Endothelial cell of umbilical vein (primary cell): ENCODE data around the gene MYBBP1A. TPM values are rescaled to one million over a fixed set of nuclear protein-coding genes. Genes with fewer than 3 reads are reported as not detected.

ENCODE experiments used
- BruUV-seq: library from RNA; stranded (reverse); fragments of 400-500 nt; replicated peaks from 2 replicates; lab custom pipeline; 2021; lab: Mats Ljungman, UMichigan
- CTCF ChIA-PET: fragments of 300-600, 350-600 bp; sonication (Branson Sonifier 250); formaldehyde crosslinking; loops from one replicate; lab custom pipeline; 2021; ENCODE audit warnings: antibody characterized with exemption, inconsistent platforms; lab: Charles Lee
- POLR2A ChIA-PET: fragments of 300-600, 350-600 bp; sonication (Branson Sonifier 250); formaldehyde crosslinking; loops from one replicate; lab custom pipeline; 2021; ENCODE audit warnings: antibody characterized with exemption, inconsistent platforms; lab: Charles Lee
- DNase-seq: peaks from one replicate; pipeline ENCODE4 v3.0.0-alpha.2; 2011; ENCODE audit warnings: low read depth, low spot score
- FAIRE-seq: peaks from 2 replicates; lab custom pipeline; 2011; peaks lifted over from hg19 to GRCh38; lab: Jason Lieb, UNC
- H2AFZ ChIP-seq: 2 replicates; pipeline ENCODE4 v1.6.0; 2012; ENCODE audit warnings: low read depth, low read length, control low read depth, inconsistent platforms
- H3K27ac ChIP-seq: 2 replicates; pipeline ENCODE4 v1.5.1; 2011; ENCODE audit warnings: low read depth, mild to moderate bottlenecking, control low read depth, low read length, moderate library complexity; ENCODE audit not compliant: insufficient read depth
- H3K27me3 ChIP-seq, 2 experiments: 2 replicates each; pipeline versions ENCODE4 v1.6.0 to v1.6.1; 2011; ENCODE audit warnings: low read length in 2 of 2, mixed read lengths in 1 of 2; ENCODE audit not compliant: control insufficient read depth in 2 of 2, insufficient read depth in 2 of 2
- H3K36me3 ChIP-seq, 2 experiments: 2 replicates in 1 of 2; 3 replicates in 1 of 2; pipeline ENCODE4 v1.5.1; 2011; ENCODE audit warnings: low read length in 2 of 2, mild to moderate bottlenecking in 1 of 2, moderate library complexity in 1 of 2; ENCODE audit not compliant: control insufficient read depth in 2 of 2, insufficient read depth in 2 of 2; ENCODE audit errors: extremely low read depth in 1 of 2
- H3K4me1 ChIP-seq: 3 replicates; pipeline ENCODE4 v1.5.1; 2011; ENCODE audit warnings: mild to moderate bottlenecking, low read length; ENCODE audit not compliant: control insufficient read depth, insufficient read depth; ENCODE audit errors: extremely low read depth
- H3K4me2 ChIP-seq: 2 replicates; pipeline ENCODE4 v1.6.1; 2011; ENCODE audit warnings: low read length, control low read depth, mixed read lengths; ENCODE audit not compliant: insufficient read depth
- H3K4me3 ChIP-seq, 3 experiments: fragments of 200-600 bp in 1 of 3; sonication (generic), shearing (Covaris generic) in 1 of 3; replicated peaks in 1 of 3; 2 replicates each; pipeline ENCODE4 v1.5.1; 2011 to 2016; ENCODE audit warnings: control low read depth in 3 of 3, low read length in 3 of 3, mild to moderate bottlenecking in 2 of 3, inconsistent platforms in 1 of 3, low read depth in 1 of 3, moderate library complexity in 1 of 3; ENCODE audit not compliant: insufficient read depth in 1 of 3
- H3K79me2 ChIP-seq: 2 replicates; pipeline ENCODE4 v1.6.0; 2012; ENCODE audit warnings: low read length, inconsistent platforms; ENCODE audit not compliant: control insufficient read depth, insufficient read depth
- H3K9ac ChIP-seq: replicated peaks from 2 replicates; pipeline ENCODE3; 2011; ENCODE audit warnings: low read length, control low read depth; ENCODE audit not compliant: insufficient read depth; ENCODE audit errors: extremely low read depth
- H3K9me1 ChIP-seq: replicated peaks from 3 replicates; pipeline ENCODE4 v1.6.0; 2011; ENCODE audit warnings: mild to moderate bottlenecking, low read length; ENCODE audit not compliant: control insufficient read depth, insufficient read depth; ENCODE audit errors: extremely low read depth
- H3K9me3 ChIP-seq: replicated peaks from 2 replicates; pipeline ENCODE4 v1.5.1; 2012; ENCODE audit warnings: low read length, inconsistent platforms; ENCODE audit not compliant: control insufficient read depth, insufficient read depth
- H4K20me1 ChIP-seq: replicated peaks from 2 replicates; pipeline ENCODE3; 2011; ENCODE audit warnings: mild to moderate bottlenecking, low read length; ENCODE audit not compliant: control insufficient read depth, insufficient read depth; ENCODE audit errors: extremely low read depth
- EZH2 ChIP-seq: IDR thresholded peaks from 2 replicates; pipeline ENCODE4 v1.6.1; 2012; ENCODE audit warnings: borderline replicate concordance, low read depth, mild to moderate bottlenecking, moderate library complexity, low read length, inconsistent platforms; ENCODE audit not compliant: severe bottlenecking
- FOS ChIP-seq: IDR thresholded peaks from 2 replicates; pipeline ENCODE4 v1.6.1; 2011; ENCODE audit warnings: mild to moderate bottlenecking, low read length, moderate library complexity, borderline replicate concordance; ENCODE audit not compliant: insufficient read depth
- GATA2 ChIP-seq: IDR thresholded peaks from 2 replicates; pipeline ENCODE4 v1.7.0; 2011; ENCODE audit warnings: low read depth, mild to moderate bottlenecking, moderate library complexity, mixed read lengths, low read length; ENCODE audit not compliant: insufficient read length, insufficient read depth
- JUN ChIP-seq: IDR thresholded peaks from 2 replicates; pipeline ENCODE4 v1.6.1; 2011; ENCODE audit warnings: borderline replicate concordance, low read depth; ENCODE audit not compliant: insufficient read length, insufficient read depth
- POLR2AphosphoS5 ChIP-seq: IDR thresholded peaks from 2 replicates; pipeline ENCODE4 v1.6.1; 2012; ENCODE audit warnings: low read depth, mild to moderate bottlenecking, control low read depth, low read length, moderate library complexity; ENCODE audit not compliant: insufficient read depth
- dilution Hi-C: fragments of 300-500 bp; cut with MboI; formaldehyde crosslinking; loops from one replicate; pipeline ENCODE4 v1.15.0; 2019; ENCODE audit warnings: low sequenced_read_pairs; ENCODE audit not compliant: extremely low pct_ligation_motif_present
- intact Hi-C: fragments of 100-400 bp; cut with micrococcal nuclease; formaldehyde crosslinking; loops from one replicate; pipeline ENCODE4 v1.10.0; 2022
- polyA plus RNA-seq, 4 experiments: library from polyadenylated mRNA; depleted of rRNA in 3 of 4; stranded (reverse) in 3 of 4; unstranded in 1 of 4; fragments of >200 nt; gene quantifications; 2 replicates each; pipeline versions ENCODE4 v1.2.1 to v1.2.3, GENCODE V29; 2011 to 2012; ENCODE audit warnings: missing spikeins in 1 of 4
- total RNA-seq: library from RNA; stranded (reverse); gene quantifications from 2 replicates; pipeline ENCODE4 v1.2.3, GENCODE V29; 2021
- TF ChIP-seq, protein P1 (sequence below): IDR thresholded peaks from 2 replicates; pipeline ENCODE4 v1.6.1; 2011; ENCODE audit not compliant: insufficient read depth, insufficient read length
- TF ChIP-seq, protein P2 (sequence below), 2 donors: IDR thresholded peaks; 1 replicate in 1 of 2; 2 replicates in 1 of 2; pipeline ENCODE4 v1.5.1; 2011; ENCODE audit warnings: low read length in 2 of 2, mild to moderate bottlenecking in 2 of 2, moderate library complexity in 2 of 2, control low read depth in 1 of 2, inconsistent platforms in 1 of 2, low read depth in 1 of 2; ENCODE audit not compliant: insufficient read depth in 1 of 2; ENCODE audit errors: extremely low read depth in 1 of 2

The MYBBP1A gene
- total and polyA plus RNA-seq, 2 donors (not counting 3 experiments of a cell fraction or from before 2014, with no cell fraction given) = 26.8 to 79.2 TPM

DNA sequence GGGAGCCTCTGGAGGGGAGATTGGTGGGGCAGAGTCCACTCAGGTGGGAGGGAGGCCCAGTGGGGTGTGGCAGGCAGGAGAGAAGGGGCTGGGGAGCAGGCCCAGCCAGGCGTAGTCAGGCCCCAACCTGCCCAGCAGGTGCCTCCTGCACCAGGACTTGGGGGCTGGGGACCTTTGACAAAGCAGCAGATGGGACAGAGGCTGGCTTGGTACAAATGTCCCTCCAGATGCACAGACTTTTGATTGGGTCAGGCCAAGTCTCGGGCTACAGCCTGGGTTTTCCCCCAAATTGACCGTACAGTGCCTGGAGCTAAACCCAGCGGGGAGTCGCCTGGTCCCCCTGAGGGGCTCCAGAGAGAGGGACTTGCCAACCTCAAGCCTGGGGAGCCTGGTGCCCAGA, 4.8 kb upstream of the MYBBP1A start:
- Histone ChIP-seq H3K9ac (no peak overlapping the region), H3K4me3 (no peak overlapping the region), H3K9me3 (no peaks in the 10 kb centered on the region), H3K79me2 (peaks cover 2% of the 10 kb centered on the region), H2AFZ (no peak overlapping the region), H3K36me3 (no peaks in the 10 kb centered on the region), H3K4me2 (no peak overlapping the region), H3K27ac (no peak overlapping the region), H4K20me1 (no peaks in the 10 kb centered on the region), H3K9me1 (no peaks in the 10 kb centered on the region), H3K27me3 (peaks cover 0 to 1% of the 10 kb centered on the region in 2 experiments), H3K4me1 (peaks cover 4% of the 10 kb centered on the region)
- CTCF ChIA-PET = no interaction called here
- dilution Hi-C loops (no loop called here), intact Hi-C loops (no loop called here)
- FAIRE-seq = no peak
- no peak for DNase-seq
- POLR2A ChIA-PET = no interaction called here
- BruUV-seq = no TSS peak
- TF ChIP-seq EZH2 (no peak), GATA2 (no peak), FOS (no peak), JUN (no peak), POLR2AphosphoS5 (no peak)
- TF ChIP-seq, protein P1, sequence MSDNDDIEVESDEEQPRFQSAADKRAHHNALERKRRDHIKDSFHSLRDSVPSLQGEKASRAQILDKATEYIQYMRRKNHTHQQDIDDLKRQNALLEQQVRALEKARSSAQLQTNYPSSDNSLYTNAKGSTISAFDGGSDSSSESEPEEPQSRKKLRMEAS = no peak
- TF ChIP-seq, protein P2, sequence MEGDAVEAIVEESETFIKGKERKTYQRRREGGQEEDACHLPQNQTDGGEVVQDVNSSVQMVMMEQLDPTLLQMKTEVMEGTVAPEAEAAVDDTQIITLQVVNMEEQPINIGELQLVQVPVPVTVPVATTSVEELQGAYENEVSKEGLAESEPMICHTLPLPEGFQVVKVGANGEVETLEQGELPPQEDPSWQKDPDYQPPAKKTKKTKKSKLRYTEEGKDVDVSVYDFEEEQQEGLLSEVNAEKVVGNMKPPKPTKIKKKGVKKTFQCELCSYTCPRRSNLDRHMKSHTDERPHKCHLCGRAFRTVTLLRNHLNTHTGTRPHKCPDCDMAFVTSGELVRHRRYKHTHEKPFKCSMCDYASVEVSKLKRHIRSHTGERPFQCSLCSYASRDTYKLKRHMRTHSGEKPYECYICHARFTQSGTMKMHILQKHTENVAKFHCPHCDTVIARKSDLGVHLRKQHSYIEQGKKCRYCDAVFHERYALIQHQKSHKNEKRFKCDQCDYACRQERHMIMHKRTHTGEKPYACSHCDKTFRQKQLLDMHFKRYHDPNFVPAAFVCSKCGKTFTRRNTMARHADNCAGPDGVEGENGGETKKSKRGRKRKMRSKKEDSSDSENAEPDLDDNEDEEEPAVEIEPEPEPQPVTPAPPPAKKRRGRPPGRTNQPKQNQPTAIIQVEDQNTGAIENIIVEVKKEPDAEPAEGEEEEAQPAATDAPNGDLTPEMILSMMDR (IDR thresholded peaks at IDR 0.05; ENCODE audit: extremely low read depth in 1 of 2, insufficient read depth in 1 of 2, low read depth in 1 of 2, low read length in 2 of 2) = no peak
